ENCODE data around the gene FAM53B.

Gene FAM53B

DNA sequence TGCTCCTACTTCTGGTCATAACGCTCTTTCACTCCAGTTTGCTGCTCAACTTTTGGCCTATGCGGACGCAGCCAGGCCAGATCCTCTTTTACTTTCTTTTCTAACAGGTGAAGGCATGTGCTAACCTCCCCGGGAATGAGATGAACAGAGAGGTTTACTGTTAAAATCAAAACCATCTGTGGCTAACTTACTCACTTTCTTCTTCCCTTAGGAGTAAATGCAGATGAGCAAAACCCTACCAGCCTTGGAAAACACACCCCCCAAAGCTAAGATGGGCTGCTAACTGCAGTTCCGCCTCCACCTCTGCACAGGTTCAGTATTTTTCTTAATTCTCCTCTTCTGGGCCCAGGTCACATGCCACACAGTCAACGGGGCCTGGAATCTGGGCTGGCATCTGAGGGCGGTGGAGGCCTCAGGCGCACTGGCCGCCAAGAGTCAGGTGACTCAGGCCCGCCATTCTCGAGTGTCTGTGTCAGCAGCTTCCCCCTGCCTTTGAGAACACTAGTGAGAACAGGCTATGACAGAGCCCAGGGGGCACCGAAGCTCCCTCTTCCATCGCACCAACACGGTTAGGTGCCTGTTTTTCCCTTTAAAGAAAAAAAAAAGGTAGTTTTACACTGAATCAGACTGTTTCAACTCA is 11.1 kb downstream of the FAM53B start:
- Histone ChIP-seq H3K27ac (ENCODE audit: low read length) (peak overlapping the region; percentile 94), H2AFZ (ENCODE audit: low read length) (peak overlapping the region; percentile 57), H3K9me3 (replicated peaks; ENCODE audit: insufficient read depth, low read length) (no peaks in the 10 kb centered on the region), H3K79me2 (ENCODE audit: low read length) (peaks cover 74% of the 10 kb centered on the region), H3K4me2 (ENCODE audit: low read depth, low read length) (peak overlapping the region; percentile 74), H3F3A (ENCODE audit: insufficient read depth, low read length) (peaks cover 33% of the 10 kb centered on the region), H3K9ac (ENCODE audit: low read length) (peak overlapping the region; percentile 72), H3K36me3 (replicated peaks; ENCODE audit: insufficient read depth, low read length) (no peaks in the 10 kb centered on the region), H3K4me1 (ENCODE audit: low read length) (peaks cover 57% of the 10 kb centered on the region), H3K9me2 (replicated peaks; ENCODE audit: insufficient read depth, low read length) (no peaks in the 10 kb centered on the region), H4K20me1 (ENCODE audit: insufficient read depth, low read length) (no peaks in the 10 kb centered on the region), H3K4me3 (ENCODE audit: low read length) (peak overlapping the region; percentile 48), H3K27me3 (replicated peaks; ENCODE audit: insufficient read depth, low read length) (no peaks in the 10 kb centered on the region)
- no peak for TF ChIP-seq EZH2phosphoT487 (IDR thresholded peaks at IDR 0.05; ENCODE audit: low read length)
- no peak for TF ChIP-seq CTCF (IDR thresholded peaks at IDR 0.05; ENCODE audit: low read length)
- TF ChIP-seq EZH2 (optimal IDR thresholded peaks at IDR 0.05; ENCODE audit: low read depth, low read length) = no peak
- peak; percentile 87 for DNase-seq

DNA sequence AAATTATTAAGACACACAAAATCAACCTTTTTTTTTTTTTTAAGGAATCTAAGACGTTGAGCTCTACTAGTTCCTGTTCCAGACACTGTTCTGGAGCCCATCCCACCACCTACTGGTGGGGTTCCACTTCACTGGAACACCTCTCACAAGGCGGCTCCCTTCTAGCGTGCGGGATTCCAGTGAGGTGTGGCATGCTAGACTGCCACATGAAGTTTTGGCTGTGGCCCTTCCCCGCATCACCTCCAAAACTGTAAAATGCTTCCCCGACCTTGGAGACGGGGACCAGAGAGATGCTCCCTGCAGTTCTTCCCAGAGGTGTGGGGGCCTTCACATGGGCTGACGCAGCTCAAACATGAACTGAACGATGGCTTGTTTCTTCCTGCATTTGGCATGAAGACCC is 12.6 kb downstream of the FAM53B start:
- TF ChIP-seq CTCF (IDR thresholded peaks at IDR 0.05; ENCODE audit: low read length) (no peak), EZH2phosphoT487 (IDR thresholded peaks at IDR 0.05; ENCODE audit: low read length) (no peak)
- no peak overlapping the region for H3K27ac ChIP-seq (ENCODE audit: low read length)
- DNase-seq = no peak
- no peaks in the 10 kb centered on the region for H3K9me2 ChIP-seq (replicated peaks; ENCODE audit: insufficient read depth, low read length)
- no peaks in the 10 kb centered on the region for H3K36me3 ChIP-seq (replicated peaks; ENCODE audit: insufficient read depth, low read length)
- peaks cover 33% of the 10 kb centered on the region for H3F3A ChIP-seq (ENCODE audit: insufficient read depth, low read length)
- no peak overlapping the region for H2AFZ ChIP-seq (ENCODE audit: low read length)
- no peaks in the 10 kb centered on the region for H3K27me3 ChIP-seq (replicated peaks; ENCODE audit: insufficient read depth, low read length)
- peaks cover 74% of the 10 kb centered on the region for H3K79me2 ChIP-seq (ENCODE audit: low read length)
- no peaks in the 10 kb centered on the region for H3K9me3 ChIP-seq (replicated peaks; ENCODE audit: insufficient read depth, low read length)
- H3K4me3 ChIP-seq (ENCODE audit: low read length) = no peak overlapping the region
- no peak overlapping the region for H3K9ac ChIP-seq (ENCODE audit: low read length)
- no peaks in the 10 kb centered on the region for H4K20me1 ChIP-seq (ENCODE audit: insufficient read depth, low read length)
- no peak overlapping the region for H3K4me2 ChIP-seq (ENCODE audit: low read depth, low read length)
- peaks cover 61% of the 10 kb centered on the region for H3K4me1 ChIP-seq (ENCODE audit: low read length)

GRCh38 chr10:124730790-124731189 is 13.4 kb downstream of the FAM53B start:
- Histone ChIP-seq H2AFZ (ENCODE audit: low read length) (no peak overlapping the region), H3K9me3 (replicated peaks; ENCODE audit: insufficient read depth, low read length) (no peaks in the 10 kb centered on the region), H3K27ac (ENCODE audit: low read length) (no peak overlapping the region), H3K9ac (ENCODE audit: low read length) (no peak overlapping the region), H4K20me1 (ENCODE audit: insufficient read depth, low read length) (no peaks in the 10 kb centered on the region), H3K27me3 (replicated peaks; ENCODE audit: insufficient read depth, low read length) (no peaks in the 10 kb centered on the region), H3F3A (ENCODE audit: insufficient read depth, low read length) (peaks cover 33% of the 10 kb centered on the region), H3K4me3 (ENCODE audit: low read length) (no peak overlapping the region), H3K4me2 (ENCODE audit: low read depth, low read length) (no peak overlapping the region), H3K9me2 (replicated peaks; ENCODE audit: insufficient read depth, low read length) (no peaks in the 10 kb centered on the region), H3K79me2 (ENCODE audit: low read length) (peaks cover 74% of the 10 kb centered on the region), H3K4me1 (ENCODE audit: low read length) (peaks cover 61% of the 10 kb centered on the region), H3K36me3 (replicated peaks; ENCODE audit: insufficient read depth, low read length) (no peaks in the 10 kb centered on the region)
- TF ChIP-seq CTCF (IDR thresholded peaks at IDR 0.05; ENCODE audit: low read length) = no peak
- TF ChIP-seq EZH2 (optimal IDR thresholded peaks at IDR 0.05; ENCODE audit: low read depth, low read length) = no peak
- no peak for TF ChIP-seq EZH2phosphoT487 (IDR thresholded peaks at IDR 0.05; ENCODE audit: low read length)
- DNase-seq = no peak

All from MM.1S (cell line).